ENCODE results near the gene RABGAP1L. TPM values are rescaled to one million over a fixed set of nuclear protein-coding genes. Genes with fewer than 3 reads are reported as not detected.

The RABGAP1L gene
- total RNA-seq, 6 donors from 2014 or later: 41.3 to 229 (median 85.3) TPM

- 22 to 38% methylated on average over 6 of the region's 6 CpGs for WGBS, 2 donors
- DNase-seq (no peak), ATAC-seq (ENCODE audit: low FRiP score in 2 of 2) (peak in 1 of 2 donors; percentile 80)
- Histone ChIP-seq H3K27ac (peak overlapping the region in 2 of 4 donors; percentile 55 to 61), H3K4me1 (peaks cover 10 to 30% (median 13%) of the 10 kb centered on the region in 4 donors), H3K9me3 (no peaks in the 10 kb centered on the region), H3K27me3 (no peaks in the 10 kb centered on the region), H3K4me3 (no peak overlapping the region), H3K36me3 (no peaks in the 10 kb centered on the region)
- no peak for TF ChIP-seq POLR2A (IDR thresholded peaks at IDR 0.05)
- no peak for TF ChIP-seq POLR2AphosphoS5 (IDR thresholded peaks at IDR 0.05)
- TF ChIP-seq, protein P1, sequence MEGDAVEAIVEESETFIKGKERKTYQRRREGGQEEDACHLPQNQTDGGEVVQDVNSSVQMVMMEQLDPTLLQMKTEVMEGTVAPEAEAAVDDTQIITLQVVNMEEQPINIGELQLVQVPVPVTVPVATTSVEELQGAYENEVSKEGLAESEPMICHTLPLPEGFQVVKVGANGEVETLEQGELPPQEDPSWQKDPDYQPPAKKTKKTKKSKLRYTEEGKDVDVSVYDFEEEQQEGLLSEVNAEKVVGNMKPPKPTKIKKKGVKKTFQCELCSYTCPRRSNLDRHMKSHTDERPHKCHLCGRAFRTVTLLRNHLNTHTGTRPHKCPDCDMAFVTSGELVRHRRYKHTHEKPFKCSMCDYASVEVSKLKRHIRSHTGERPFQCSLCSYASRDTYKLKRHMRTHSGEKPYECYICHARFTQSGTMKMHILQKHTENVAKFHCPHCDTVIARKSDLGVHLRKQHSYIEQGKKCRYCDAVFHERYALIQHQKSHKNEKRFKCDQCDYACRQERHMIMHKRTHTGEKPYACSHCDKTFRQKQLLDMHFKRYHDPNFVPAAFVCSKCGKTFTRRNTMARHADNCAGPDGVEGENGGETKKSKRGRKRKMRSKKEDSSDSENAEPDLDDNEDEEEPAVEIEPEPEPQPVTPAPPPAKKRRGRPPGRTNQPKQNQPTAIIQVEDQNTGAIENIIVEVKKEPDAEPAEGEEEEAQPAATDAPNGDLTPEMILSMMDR (IDR thresholded peaks at IDR 0.05): no peak
- TF ChIP-seq EP300 (IDR thresholded peaks at IDR 0.05): no peak
These were observed 779.1 kb downstream of the RABGAP1L start for GRCh38 chr1:174938281-174939007.

- TF ChIP-seq EP300 (IDR thresholded peaks at IDR 0.05): no peak
- TF ChIP-seq, protein P1 (IDR thresholded peaks at IDR 0.05): no peak
- no peak for TF ChIP-seq POLR2A (IDR thresholded peaks at IDR 0.05)
- no peak for TF ChIP-seq POLR2AphosphoS5 (IDR thresholded peaks at IDR 0.05)
- Histone ChIP-seq H3K36me3 (no peaks in the 10 kb centered on the region), H3K27ac (no peak overlapping the region), H3K27me3 (no peaks in the 10 kb centered on the region), H3K9me3 (no peaks in the 10 kb centered on the region), H3K4me3 (no peak overlapping the region), H3K4me1 (peaks cover 10 to 31% (median 16%) of the 10 kb centered on the region in 4 donors)
- no peak for ATAC-seq (ENCODE audit: low FRiP score in 2 of 2)
- WGBS, 2 donors: 82 to 86% methylated on average over 3 of the region's 3 CpGs
- no peak for DNase-seq
These were observed 780.6 kb downstream of the RABGAP1L start for GRCh38 chr1:174939775-174940545.

- Histone ChIP-seq H3K4me3 (no peak overlapping the region), H3K9me3 (no peaks in the 10 kb centered on the region), H3K4me1 (peaks cover 10 to 31% (median 17%) of the 10 kb centered on the region in 4 donors), H3K27me3 (no peaks in the 10 kb centered on the region), H3K27ac (no peak overlapping the region), H3K36me3 (no peaks in the 10 kb centered on the region)
- WGBS, 2 donors: 96 to 97% methylated on average over 3 of the region's 3 CpGs
- no peak for ATAC-seq (ENCODE audit: low FRiP score in 2 of 2)
- TF ChIP-seq POLR2A (IDR thresholded peaks at IDR 0.05) (no peak), POLR2AphosphoS5 (IDR thresholded peaks at IDR 0.05) (no peak), EP300 (IDR thresholded peaks at IDR 0.05) (no peak)
- TF ChIP-seq, protein P1 (IDR thresholded peaks at IDR 0.05): no peak
- no peak for DNase-seq
These were observed 781.4 kb downstream of the RABGAP1L start for GRCh38 chr1:174940646-174941175.

GRCh38 chr1:174942547-174943255 is 783.4 kb downstream of the RABGAP1L start:
- Histone ChIP-seq H3K4me1 (peaks cover 10 to 29% (median 18%) of the 10 kb centered on the region in 4 donors), H3K36me3 (no peaks in the 10 kb centered on the region), H3K27me3 (no peaks in the 10 kb centered on the region), H3K9me3 (no peaks in the 10 kb centered on the region), H3K4me3 (no peak overlapping the region), H3K27ac (peak overlapping the region in 3 of 4 donors; percentile 23 to 69 (median 49))
- TF ChIP-seq EP300 (IDR thresholded peaks at IDR 0.05) (no peak), POLR2AphosphoS5 (IDR thresholded peaks at IDR 0.05) (no peak), POLR2A (IDR thresholded peaks at IDR 0.05) (no peak)
- TF ChIP-seq, protein P1 (IDR thresholded peaks at IDR 0.05): no peak
- peak; percentile 79 to 85 for ATAC-seq (ENCODE audit: low FRiP score in 2 of 2)
- DNase-seq: peak in 1 of 2 donors; percentile 69
- 59 to 62% methylated on average over 2 of the region's 2 CpGs for WGBS, 2 donors
